Erythroblast (primary cell): Measurements from ENCODE around the gene IL11.

Experiments
- GATA1 ChIP-seq: IDR thresholded peaks from 2 replicates; pipeline ENCODE4 v1.6.1; 2011; ENCODE audit warnings: low read depth, mild to moderate bottlenecking, control low read depth, low read length, moderate library complexity
- POLR2A ChIP-seq: IDR thresholded peaks from 2 replicates; pipeline ENCODE4 v1.6.1; 2011; ENCODE audit warnings: mild to moderate bottlenecking, low read length

- peak; percentile 72 for TF ChIP-seq POLR2A
- no peak for TF ChIP-seq GATA1
Measured at GRCh38 chr19:55407800-55408532, 37.7 kb upstream of the IL11 start.
